Endodermal cell (in vitro differentiated cells): Measurements from ENCODE around the gene CAPN12. TPM values are rescaled to one million over a fixed set of nuclear protein-coding genes. Genes with fewer than 3 reads are reported as not detected.

Experiments
- DNase-seq: peaks from one replicate; pipeline ENCODE4 v3.0.0-alpha.2; 2017
- H3K27ac ChIP-seq: 2 replicates; pipeline ENCODE4 v1.5.1; 2013; ENCODE audit warnings: mild to moderate bottlenecking, low read depth, low read length, moderate library complexity
- H3K27me3 ChIP-seq: 2 replicates; pipeline ENCODE4 v1.6.1; 2013; ENCODE audit warnings: mild to moderate bottlenecking, low read length, moderate library complexity; ENCODE audit not compliant: insufficient read depth, control insufficient read depth, poor library complexity, severe bottlenecking
- H3K36me3 ChIP-seq: 2 replicates; pipeline ENCODE4 v1.7.0; 2013; ENCODE audit warnings: mild to moderate bottlenecking, low read length, moderate library complexity; ENCODE audit not compliant: control insufficient read depth, insufficient read depth
- H3K4me1 ChIP-seq: one replicate; pipeline ENCODE4 v1.7.0; 2013; ENCODE audit warnings: low read length; ENCODE audit not compliant: control insufficient read depth, insufficient read depth
- H3K4me3 ChIP-seq: 2 replicates; pipeline ENCODE4 v1.5.1; 2013; ENCODE audit warnings: mild to moderate bottlenecking, low read length, moderate library complexity
- H3K9ac ChIP-seq: 2 replicates; pipeline ENCODE4 v1.6.1; 2013; ENCODE audit warnings: mild to moderate bottlenecking, low read length, moderate library complexity; ENCODE audit not compliant: poor library complexity, severe bottlenecking; ENCODE audit errors: extremely low read depth
- H3K9me3 ChIP-seq: 2 replicates; pipeline ENCODE4 v1.6.1; 2013; ENCODE audit warnings: mild to moderate bottlenecking, low read length, moderate library complexity; ENCODE audit not compliant: control insufficient read depth
- H3K27ac Mint-ChIP-seq: 2 replicates; pipeline ENCODE4 v1.8.0; 2020; ENCODE audit warnings: mixed read lengths
- H3K27me3 Mint-ChIP-seq: 2 replicates; pipeline ENCODE4 v1.8.0; 2021; ENCODE audit warnings: mild to moderate bottlenecking, mixed read lengths; ENCODE audit not compliant: insufficient read depth
- H3K36me3 Mint-ChIP-seq: 2 replicates; pipeline ENCODE4 v1.8.0; 2020; ENCODE audit warnings: low read depth, mixed read lengths
- H3K4me1 Mint-ChIP-seq: 2 replicates; pipeline ENCODE4 v1.8.0; 2020; ENCODE audit warnings: mixed read lengths
- H3K4me3 Mint-ChIP-seq: 2 replicates; pipeline ENCODE4 v1.8.0; 2020; ENCODE audit warnings: mild to moderate bottlenecking, moderate library complexity, mixed read lengths
- H3K9me3 Mint-ChIP-seq: 2 replicates; pipeline ENCODE4 v1.8.0; 2020; ENCODE audit warnings: mild to moderate bottlenecking, mixed read lengths
- WGBS, 2 experiments: methylation state at CpG; one replicate each; pipeline versions ENCODE4 v1.1.5 to v1.1.7; 2013; ENCODE audit warnings: missing lambda C conversion rate in 2 of 2, mixed read lengths in 1 of 2; ENCODE audit not compliant: insufficient coverage in 1 of 2, insufficient read length in 1 of 2; 5-methylcytosine and 5-hydroxymethylcytosine counted together
- total RNA-seq, 2 donors: library from RNA; stranded (reverse); fragmentation: NEBNext Ultra II Directional in 1 of 2; extraction: Animal tissue kit (Norgen Biotek cat#: 25700) in 1 of 2; gene quantifications; 2 replicates in 1 of 2; 3 replicates in 1 of 2; pipeline ENCODE4 v1.2.1, GENCODE V29; 2021
- TF ChIP-seq, protein P1 (sequence below): fragments of 200-600 bp; sonication (generic); conservative IDR thresholded peaks from 2 replicates; pipeline ENCODE4 v1.5.0; 2021; ENCODE audit warnings: antibody characterized with exemption, mild to moderate bottlenecking

CAPN12 gene
- total RNA-seq, 2 donors from 2014 or later: 14.5 to 83.0 TPM

DNA sequence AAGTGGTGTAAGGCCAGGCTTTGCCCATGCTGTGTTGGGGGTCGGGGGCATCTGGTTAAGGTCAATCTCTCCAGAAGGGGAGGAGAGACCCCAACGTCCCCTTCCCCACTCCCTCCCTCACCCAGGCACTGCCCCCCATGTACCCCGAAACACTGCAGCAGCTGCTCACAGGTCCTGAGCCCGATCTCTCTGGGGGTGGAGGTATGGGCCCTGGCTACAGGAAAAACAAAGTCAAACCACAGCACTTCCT is 10.2 kb downstream of the CAPN12 start:
- H3K36me3 Mint-ChIP-seq: peaks cover 33% of the 10 kb centered on the region
- 86 to 91% methylated on average over 1 to 2 of the region's 4 CpGs for WGBS, 2 experiments
- peaks cover 7% of the 10 kb centered on the region for H3K27me3 Mint-ChIP-seq
- H3K9me3 Mint-ChIP-seq: peaks cover 2% of the 10 kb centered on the region
- TF ChIP-seq, protein P1, sequence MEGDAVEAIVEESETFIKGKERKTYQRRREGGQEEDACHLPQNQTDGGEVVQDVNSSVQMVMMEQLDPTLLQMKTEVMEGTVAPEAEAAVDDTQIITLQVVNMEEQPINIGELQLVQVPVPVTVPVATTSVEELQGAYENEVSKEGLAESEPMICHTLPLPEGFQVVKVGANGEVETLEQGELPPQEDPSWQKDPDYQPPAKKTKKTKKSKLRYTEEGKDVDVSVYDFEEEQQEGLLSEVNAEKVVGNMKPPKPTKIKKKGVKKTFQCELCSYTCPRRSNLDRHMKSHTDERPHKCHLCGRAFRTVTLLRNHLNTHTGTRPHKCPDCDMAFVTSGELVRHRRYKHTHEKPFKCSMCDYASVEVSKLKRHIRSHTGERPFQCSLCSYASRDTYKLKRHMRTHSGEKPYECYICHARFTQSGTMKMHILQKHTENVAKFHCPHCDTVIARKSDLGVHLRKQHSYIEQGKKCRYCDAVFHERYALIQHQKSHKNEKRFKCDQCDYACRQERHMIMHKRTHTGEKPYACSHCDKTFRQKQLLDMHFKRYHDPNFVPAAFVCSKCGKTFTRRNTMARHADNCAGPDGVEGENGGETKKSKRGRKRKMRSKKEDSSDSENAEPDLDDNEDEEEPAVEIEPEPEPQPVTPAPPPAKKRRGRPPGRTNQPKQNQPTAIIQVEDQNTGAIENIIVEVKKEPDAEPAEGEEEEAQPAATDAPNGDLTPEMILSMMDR: no peak
- Histone ChIP-seq H3K27ac (no peak overlapping the region), H3K9me3 (no peaks in the 10 kb centered on the region), H3K4me1 (peaks cover 10% of the 10 kb centered on the region), H3K36me3 (peaks cover 27% of the 10 kb centered on the region), H3K27me3 (no peaks in the 10 kb centered on the region), H3K9ac (no peak overlapping the region), H3K4me3 (no peak overlapping the region)
- H3K27ac Mint-ChIP-seq: no peak overlapping the region
- DNase-seq: no peak
- H3K4me3 Mint-ChIP-seq: no peak overlapping the region
- H3K4me1 Mint-ChIP-seq: peaks cover 19% of the 10 kb centered on the region

DNA sequence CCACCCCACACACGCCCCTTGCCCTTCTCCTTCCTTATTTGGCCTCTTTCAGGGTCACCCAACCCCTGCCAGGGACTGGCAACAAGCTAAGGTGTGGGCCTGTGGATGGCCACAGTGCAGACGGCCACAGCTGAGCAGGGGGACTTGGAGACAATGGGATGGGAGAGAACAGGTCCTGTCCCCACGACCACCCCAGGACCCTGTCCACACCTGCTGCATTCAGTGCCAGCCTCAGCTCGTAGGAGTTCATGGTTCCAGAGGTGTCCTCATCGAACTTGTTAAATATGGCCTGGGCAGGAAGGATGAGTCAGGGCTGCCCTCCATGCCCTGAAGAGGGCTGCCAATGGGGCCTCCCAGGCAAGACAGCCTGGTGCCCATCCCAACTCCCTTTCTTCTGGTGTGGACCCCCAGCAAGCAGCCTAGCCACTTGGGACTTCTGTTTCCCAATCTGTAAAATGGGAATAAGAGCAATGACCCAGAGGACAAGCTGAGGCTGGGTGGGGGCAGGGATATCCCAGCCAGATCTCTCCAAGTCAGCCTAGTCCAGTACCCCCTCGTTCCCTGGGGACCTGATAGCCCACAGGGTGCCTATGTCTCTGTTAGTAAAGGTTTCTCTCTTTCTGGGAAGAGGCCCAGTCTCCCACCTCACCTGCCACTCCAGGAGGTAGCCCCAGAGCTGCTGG is 10.6 kb downstream of the CAPN12 start:
- peaks cover 2% of the 10 kb centered on the region for H3K9me3 Mint-ChIP-seq
- no peak overlapping the region for H3K4me3 ChIP-seq
- no peak for DNase-seq
- TF ChIP-seq, protein P1: no peak
- H3K27ac Mint-ChIP-seq: no peak overlapping the region
- H3K9ac ChIP-seq: no peak overlapping the region
- H3K27me3 Mint-ChIP-seq: peaks cover 7% of the 10 kb centered on the region
- peaks cover 27% of the 10 kb centered on the region for H3K36me3 ChIP-seq
- H3K9me3 ChIP-seq: no peaks in the 10 kb centered on the region
- H3K27ac ChIP-seq: no peak overlapping the region
- H3K4me1 Mint-ChIP-seq: peaks cover 19% of the 10 kb centered on the region
- H3K4me3 Mint-ChIP-seq: no peak overlapping the region
- H3K36me3 Mint-ChIP-seq: peaks cover 32% of the 10 kb centered on the region
- peaks cover 10% of the 10 kb centered on the region for H3K4me1 ChIP-seq
- 86 to 89% methylated on average over 1 to 6 of the region's 6 CpGs for WGBS, 2 experiments
- no peaks in the 10 kb centered on the region for H3K27me3 ChIP-seq

DNA sequence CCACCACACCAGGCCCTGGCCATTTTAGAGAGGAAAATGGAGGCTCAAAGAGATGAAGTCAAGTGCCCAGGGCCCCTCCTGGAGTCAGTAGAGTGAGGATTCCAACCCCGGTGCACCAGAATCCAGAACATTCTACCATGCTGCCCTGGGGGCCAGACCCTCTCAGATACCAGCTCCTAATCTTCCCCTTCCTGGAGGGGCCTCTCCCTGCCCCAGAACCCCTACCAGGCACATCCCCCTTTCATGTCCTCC is 11.1 kb downstream of the CAPN12 start:
- Histone ChIP-seq H3K27me3 (no peaks in the 10 kb centered on the region), H3K4me3 (no peak overlapping the region), H3K36me3 (peaks cover 27% of the 10 kb centered on the region), H3K4me1 (peaks cover 10% of the 10 kb centered on the region), H3K9me3 (no peaks in the 10 kb centered on the region), H3K27ac (no peak overlapping the region), H3K9ac (no peak overlapping the region)
- DNase-seq: no peak
- no peaks in the 10 kb centered on the region for H3K9me3 Mint-ChIP-seq
- peaks cover 30% of the 10 kb centered on the region for H3K36me3 Mint-ChIP-seq
- TF ChIP-seq, protein P1: no peak
- H3K27ac Mint-ChIP-seq: no peak overlapping the region
- WGBS, 2 experiments: 86 to 100% methylated on average over 1 of the region's 1 CpG
- H3K27me3 Mint-ChIP-seq: peaks cover 7% of the 10 kb centered on the region
- H3K4me3 Mint-ChIP-seq: no peak overlapping the region
- H3K4me1 Mint-ChIP-seq: peaks cover 19% of the 10 kb centered on the region
